Lung (tissue), 12 donors: ENCODE data around the gene SAA1. TPM values are rescaled to one million over a fixed set of nuclear protein-coding genes. Genes with fewer than 3 reads are reported as not detected.

Experiments used
- ATAC-seq: fragments of 200-7000 bp; cut with Tn5 transposase; one replicate; pipeline ENCODE4 v1.9.1; 2020; ENCODE audit warnings: moderate number of reproducible peaks; ENCODE audit not compliant: insufficient read depth, low FRiP score
- DNase-seq, 3 donors: peaks; one replicate each; pipeline ENCODE4 v3.0.0-alpha.2; 2013 to 2017
- H3K27ac ChIP-seq, 2 donors: one replicate each; pipeline ENCODE4 v1.5.1; 2013; ENCODE audit warnings: mild to moderate bottlenecking in 2 of 2, moderate library complexity in 2 of 2, control low read depth in 1 of 2, inconsistent platforms in 1 of 2, low read depth in 1 of 2, low read length in 1 of 2
- H3K27me3 ChIP-seq, 3 donors: one replicate each; pipeline ENCODE4 v1.5.1; 2013; ENCODE audit warnings: low read length in 2 of 3; ENCODE audit not compliant: control insufficient read depth in 3 of 3, insufficient read depth in 3 of 3
- H3K36me3 ChIP-seq, 4 donors: one replicate each; pipeline ENCODE4 v1.5.1; 2013; ENCODE audit warnings: low read length in 4 of 4, mild to moderate bottlenecking in 1 of 4, moderate library complexity in 1 of 4; ENCODE audit not compliant: control insufficient read depth in 4 of 4, insufficient read depth in 4 of 4
- H3K4me1 ChIP-seq, 5 donors: one replicate each; pipeline ENCODE4 v1.5.1; 2013; ENCODE audit warnings: low read length in 5 of 5, mild to moderate bottlenecking in 2 of 5, moderate library complexity in 1 of 5; ENCODE audit not compliant: control insufficient read depth in 5 of 5, insufficient read depth in 5 of 5
- H3K4me3 ChIP-seq: one replicate; pipeline ENCODE4 v1.5.1; 2013; ENCODE audit warnings: mild to moderate bottlenecking, control low read depth, moderate library complexity
- H3K9ac ChIP-seq, 2 donors: one replicate each; pipeline ENCODE4 v1.5.1; 2013; ENCODE audit warnings: low read length in 2 of 2, control low read depth in 1 of 2; ENCODE audit not compliant: insufficient read depth in 1 of 2
- H3K9me3 ChIP-seq, 4 donors: one replicate each; pipeline ENCODE4 v1.5.1; 2013; ENCODE audit warnings: low read length in 3 of 4, mild to moderate bottlenecking in 1 of 4, moderate library complexity in 1 of 4; ENCODE audit not compliant: control insufficient read depth in 4 of 4, insufficient read depth in 3 of 4
- CTCF ChIP-seq: IDR thresholded peaks from 2 replicates; pipeline ENCODE4 v1.5.1; 2012; ENCODE audit warnings: mild to moderate bottlenecking; ENCODE audit errors: control extremely low read depth, extremely low read depth
- WGBS, 2 donors: extraction: QIAGEN DNeasy Blood & Tissue Kit; methylation state at CpG; one replicate each; pipeline ENCODE4 v1.1.7; 2013; 5-methylcytosine and 5-hydroxymethylcytosine counted together
- polyA plus RNA-seq, 2 donors: library from polyadenylated mRNA; stranded (reverse); fragments of 200-250 nt; gene quantifications; one replicate each; pipeline ENCODE4 v1.2.1, GENCODE V29; 2013
- total RNA-seq, 2 donors: library from RNA; depleted of rRNA in 1 of 2; stranded (reverse); fragments of >200 nt in 1 of 2; gene quantifications; one replicate each; pipeline ENCODE4 v1.2.1, GENCODE V29; 2014 to 2021
- donor health status: control.
- donor health status: control.
- donor health status: Bipolar disorder and iron deficiency.
- donor health status: healthy.
- donor health status: DM: yes; HTN: yes; CAD: no.

Gene SAA1
- total and polyA plus RNA-seq, 4 donors, result 44.4 to 2,589 (median 204) TPM

- H3K36me3 ChIP-seq, result peaks cover 24 to 43% (median 34%) of the 10 kb centered on the region in 4 donors
These were observed 28.8 kb downstream of the SAA1 start for GRCh38 chr11:18294862-18295261.

GRCh38 chr11:18295316-18295715, 29.3 kb downstream of the SAA1 start:
- peaks cover 24 to 44% (median 35%) of the 10 kb centered on the region in 4 donors for H3K36me3 ChIP-seq
- 97 to 100% methylated on average over 2 of the region's 2 CpGs for WGBS, 2 donors

More at GRCh38 chr11:18294862-18295261, 28.8 kb downstream of the SAA1 start:
- 95 to 96% methylated on average over 5 of the region's 5 CpGs for WGBS, 2 donors
- Histone ChIP-seq H3K27ac (no peak overlapping the region), H3K9ac (no peak overlapping the region), H3K9me3 (no peaks in the 10 kb centered on the region), H3K4me1 (no peaks in the 10 kb centered on the region), H3K4me3 (no peak overlapping the region), H3K27me3 (no peaks in the 10 kb centered on the region)
- TF ChIP-seq CTCF, result no peak
- DNase-seq, result no peak
- ATAC-seq, result no peak

GRCh38 chr11:18299721-18300120, 33.7 kb downstream of the SAA1 start:
- H3K9ac ChIP-seq, result no peak overlapping the region
- TF ChIP-seq CTCF, result no peak
- no peaks in the 10 kb centered on the region for H3K9me3 ChIP-seq
- no peaks in the 10 kb centered on the region for H3K27me3 ChIP-seq
- H3K4me3 ChIP-seq, result no peak overlapping the region
- H3K27ac ChIP-seq, result no peak overlapping the region
- DNase-seq (no peak), ATAC-seq (no peak)
- no peaks in the 10 kb centered on the region for H3K4me1 ChIP-seq
- H3K36me3 ChIP-seq, result peaks cover 10 to 41% (median 19%) of the 10 kb centered on the region in 4 donors

More at GRCh38 chr11:18295316-18295715, 29.3 kb downstream of the SAA1 start:
- DNase-seq (no peak), ATAC-seq (no peak)
- TF ChIP-seq CTCF, result no peak
- H3K9me3 ChIP-seq, result no peaks in the 10 kb centered on the region
- no peaks in the 10 kb centered on the region for H3K27me3 ChIP-seq
- no peak overlapping the region for H3K27ac ChIP-seq
- no peak overlapping the region for H3K9ac ChIP-seq
- no peak overlapping the region for H3K4me3 ChIP-seq
- H3K4me1 ChIP-seq, result no peaks in the 10 kb centered on the region

GRCh38 chr11:18304745-18305144, 38.7 kb downstream of the SAA1 start:
- Histone ChIP-seq H3K4me3 (no peak overlapping the region), H3K9me3 (no peaks in the 10 kb centered on the region), H3K36me3 (peaks cover 7 to 43% (median 17%) of the 10 kb centered on the region in 4 donors), H3K27ac (no peak overlapping the region), H3K4me1 (no peaks in the 10 kb centered on the region), H3K9ac (no peak overlapping the region), H3K27me3 (no peaks in the 10 kb centered on the region)
- TF ChIP-seq CTCF, result no peak
- DNase-seq (no peak), ATAC-seq (no peak)
